ENCODE results near the gene RPS6KB1.
"Not testable (repeated sequence)": the region's sequence is repeated elsewhere in the genome, so short reads cannot be mapped to it uniquely, and the experiment has no call there.

Gene RPS6KB1

GRCh38 chr17:59870482-59870881 is 22.4 kb upstream of the RPS6KB1 start:
- in situ Hi-C loops (cut with HindIII; ENCODE audit: low sequenced_read_pairs), result no loop called here

GRCh38 chr17:59872351-59872750 is 20.6 kb upstream of the RPS6KB1 start:
- in situ Hi-C loops (cut with HindIII; ENCODE audit: low sequenced_read_pairs), result no loop called here

- in situ Hi-C loops (cut with HindIII; ENCODE audit: low sequenced_read_pairs), result not testable (repeated sequence)
Observed at GRCh38 chr17:59873414-59873813, 19.5 kb upstream of the RPS6KB1 start.

- in situ Hi-C loops (cut with HindIII; ENCODE audit: low sequenced_read_pairs), result no loop called here
Observed at GRCh38 chr17:59874376-59874775, 18.5 kb upstream of the RPS6KB1 start.

- in situ Hi-C loops (cut with HindIII; ENCODE audit: low sequenced_read_pairs), result no loop called here
Observed at GRCh38 chr17:59876107-59876506, 16.8 kb upstream of the RPS6KB1 start.

- in situ Hi-C loops (cut with HindIII; ENCODE audit: low sequenced_read_pairs), result no loop called here
Observed at GRCh38 chr17:59877965-59878364, 15.0 kb upstream of the RPS6KB1 start.

- in situ Hi-C loops (cut with HindIII; ENCODE audit: low sequenced_read_pairs), result no loop called here
Observed at GRCh38 chr17:59878624-59879023, 14.3 kb upstream of the RPS6KB1 start.

GRCh38 chr17:59884861-59885260 is 8.1 kb upstream of the RPS6KB1 start:
- in situ Hi-C loops (cut with HindIII; ENCODE audit: low sequenced_read_pairs), result no loop called here

GRCh38 chr17:59888145-59888750 is 4.7 kb upstream of the RPS6KB1 start:
- in situ Hi-C loops (cut with HindIII; ENCODE audit: low sequenced_read_pairs), result no loop called here

- in situ Hi-C loops (cut with HindIII; ENCODE audit: low sequenced_read_pairs), result no loop called here
Observed at GRCh38 chr17:59890720-59891119, 2.2 kb upstream of the RPS6KB1 start.

- in situ Hi-C loops (cut with HindIII; ENCODE audit: low sequenced_read_pairs), result no loop called here
Observed at GRCh38 chr17:59892251-59892923, 534 bp upstream of the RPS6KB1 start.

- in situ Hi-C loops (cut with HindIII; ENCODE audit: low sequenced_read_pairs), result no loop called here
Observed at GRCh38 chr17:59893676-59894100, 767 bp downstream of the RPS6KB1 start.

GRCh38 chr17:59897090-59897489 is 4.2 kb downstream of the RPS6KB1 start:
- in situ Hi-C loops (cut with HindIII; ENCODE audit: low sequenced_read_pairs), result no loop called here

GRCh38 chr17:59899099-59899498 is 6.2 kb downstream of the RPS6KB1 start:
- in situ Hi-C loops (cut with HindIII; ENCODE audit: low sequenced_read_pairs), result no loop called here

- in situ Hi-C loops (cut with HindIII; ENCODE audit: low sequenced_read_pairs), result no loop called here
Observed at GRCh38 chr17:59901604-59902003, 8.7 kb downstream of the RPS6KB1 start.

- in situ Hi-C loops (cut with HindIII; ENCODE audit: low sequenced_read_pairs), result no loop called here
Observed at GRCh38 chr17:59903455-59903854, 10.5 kb downstream of the RPS6KB1 start.

GRCh38 chr17:59907467-59907866 is 14.5 kb downstream of the RPS6KB1 start:
- in situ Hi-C loops (cut with HindIII; ENCODE audit: low sequenced_read_pairs), result no loop called here

GRCh38 chr17:59914274-59914854 is 21.4 kb downstream of the RPS6KB1 start:
- in situ Hi-C loops (cut with HindIII; ENCODE audit: low sequenced_read_pairs), result no loop called here

- in situ Hi-C loops (cut with HindIII; ENCODE audit: low sequenced_read_pairs), result no loop called here
Observed at GRCh38 chr17:59916446-59916845, 23.5 kb downstream of the RPS6KB1 start.

- in situ Hi-C loops (cut with HindIII; ENCODE audit: low sequenced_read_pairs), result not testable (repeated sequence)
Observed at GRCh38 chr17:59920637-59921036, 27.7 kb downstream of the RPS6KB1 start.

GRCh38 chr17:59930121-59930520 is 37.2 kb downstream of the RPS6KB1 start:
- in situ Hi-C loops (cut with HindIII; ENCODE audit: low sequenced_read_pairs), result not testable (repeated sequence)

- in situ Hi-C loops (cut with HindIII; ENCODE audit: low sequenced_read_pairs), result not testable (repeated sequence)
Observed at GRCh38 chr17:59930768-59931167, 37.8 kb downstream of the RPS6KB1 start.

All from DLD1 (cell line).